ES-I3 (cell line): ENCODE results near the gene TRIM8.

Source experiments
- H3K36me3 ChIP-seq: 2 replicates; pipeline ENCODE4 v1.6.1; 2013; ENCODE audit warnings: mild to moderate bottlenecking, low read length, control low read depth, moderate library complexity; ENCODE audit not compliant: insufficient read depth
- H3K4me1 ChIP-seq: 2 replicates; pipeline ENCODE4 v1.6.1; 2013; ENCODE audit warnings: mild to moderate bottlenecking, control low read depth, low read length; ENCODE audit not compliant: insufficient read depth
- H3K9ac ChIP-seq: 2 replicates; pipeline ENCODE4 v1.6.1; 2013; ENCODE audit warnings: low read depth, mild to moderate bottlenecking, low read length, moderate library complexity
- H3K9me3 ChIP-seq: 2 replicates; pipeline ENCODE4 v1.6.1; 2013; ENCODE audit warnings: mild to moderate bottlenecking, low read length, moderate library complexity; ENCODE audit not compliant: control insufficient read depth, insufficient read depth

The TRIM8 gene

DNA sequence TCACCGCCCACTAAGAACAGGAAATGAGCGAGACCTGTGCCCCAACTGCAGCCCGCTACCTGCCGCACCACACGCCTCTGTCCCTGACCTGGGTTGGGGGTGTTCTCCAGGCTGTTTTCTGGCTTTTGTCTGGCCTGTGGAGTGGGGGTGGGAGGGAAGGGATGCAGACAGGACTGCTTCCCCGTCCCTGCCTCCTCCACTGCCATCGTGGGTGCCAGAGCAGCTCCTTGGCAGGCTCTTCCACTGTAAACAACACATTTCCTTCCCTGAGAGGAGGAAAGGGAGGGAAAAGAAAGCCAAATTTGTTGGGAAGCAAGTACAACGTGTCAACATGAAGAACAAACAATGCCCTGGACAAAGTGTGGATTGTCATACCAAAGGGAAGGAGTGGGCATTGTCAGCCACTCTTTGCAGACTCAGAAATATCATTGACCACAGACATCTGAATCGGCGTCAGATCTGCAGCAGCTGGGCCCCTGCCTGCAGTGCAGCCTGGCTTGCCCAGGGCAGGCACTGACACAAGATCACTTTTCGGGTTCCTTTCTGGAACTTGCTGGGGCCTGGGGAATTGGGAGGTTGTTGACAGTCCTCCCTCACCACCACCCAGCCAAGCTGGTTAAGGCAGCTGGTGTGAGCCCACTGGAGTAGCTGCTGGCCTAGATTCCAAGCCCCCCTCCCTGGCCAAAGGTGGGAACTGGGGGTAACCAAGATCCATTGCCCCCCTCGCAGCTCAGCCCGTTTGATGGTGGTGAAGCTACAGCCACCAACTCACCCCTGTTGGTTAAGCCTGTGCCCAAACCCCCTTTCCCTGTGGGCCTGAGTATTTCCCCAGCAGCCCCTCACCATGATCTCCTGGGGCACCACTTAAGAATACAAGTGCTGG lies 22.6 kb upstream of the TRIM8 start:
- Histone ChIP-seq H3K4me1 (peaks cover 19% of the 10 kb centered on the region), H3K9ac (no peak overlapping the region), H3K9me3 (no peaks in the 10 kb centered on the region), H3K36me3 (no peaks in the 10 kb centered on the region)

DNA sequence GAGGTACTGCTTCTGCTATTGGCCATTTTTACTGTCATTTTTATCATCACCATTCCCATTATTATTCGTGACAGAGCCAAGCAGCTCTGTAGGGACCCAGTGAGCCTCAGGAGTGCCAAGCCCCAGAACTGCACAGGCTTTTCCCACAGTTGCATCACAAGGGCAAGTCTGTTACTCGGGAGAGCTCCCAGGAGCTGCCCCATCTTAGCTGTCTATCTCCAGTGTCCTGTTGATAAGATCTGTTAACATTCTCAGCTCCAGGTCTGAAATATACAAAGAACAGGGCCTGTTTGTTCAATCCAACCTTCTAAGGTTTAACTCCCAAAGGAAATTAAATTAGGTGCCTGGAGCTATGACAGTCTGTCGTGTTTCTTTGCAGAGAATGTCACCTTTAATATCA lies 20.2 kb upstream of the TRIM8 start:
- no peaks in the 10 kb centered on the region for H3K9me3 ChIP-seq
- H3K36me3 ChIP-seq = no peaks in the 10 kb centered on the region
- no peak overlapping the region for H3K9ac ChIP-seq
- peaks cover 34% of the 10 kb centered on the region for H3K4me1 ChIP-seq

- H3K9me3 ChIP-seq = no peaks in the 10 kb centered on the region
- peaks cover 41% of the 10 kb centered on the region for H3K4me1 ChIP-seq
- H3K36me3 ChIP-seq = no peaks in the 10 kb centered on the region
- H3K9ac ChIP-seq = no peak overlapping the region
Measured at GRCh38 chr10:102624751-102625645, 19.3 kb upstream of the TRIM8 start.

GRCh38 chr10:102626026-102626685 lies 18.1 kb upstream of the TRIM8 start:
- Histone ChIP-seq H3K4me1 (peaks cover 52% of the 10 kb centered on the region), H3K9ac (no peak overlapping the region), H3K9me3 (no peaks in the 10 kb centered on the region), H3K36me3 (no peaks in the 10 kb centered on the region)

- Histone ChIP-seq H3K4me1 (peaks cover 54% of the 10 kb centered on the region), H3K9me3 (no peaks in the 10 kb centered on the region), H3K9ac (peak overlapping the region; percentile 32; the same call in 1 of the 2 replicates), H3K36me3 (no peaks in the 10 kb centered on the region)
Measured at GRCh38 chr10:102627291-102627735, 17.0 kb upstream of the TRIM8 start.

- H3K9me3 ChIP-seq = no peaks in the 10 kb centered on the region
- H3K36me3 ChIP-seq = no peaks in the 10 kb centered on the region
- peaks cover 59% of the 10 kb centered on the region for H3K4me1 ChIP-seq
- peak overlapping the region; percentile 32; the same call in 1 of the 2 replicates for H3K9ac ChIP-seq
Measured at GRCh38 chr10:102627736-102628293, 16.5 kb upstream of the TRIM8 start.

- Histone ChIP-seq H3K9me3 (no peaks in the 10 kb centered on the region), H3K4me1 (peaks cover 66% of the 10 kb centered on the region), H3K36me3 (no peaks in the 10 kb centered on the region), H3K9ac (no peak overlapping the region; the same call in 1 of the 2 replicates)
Measured at GRCh38 chr10:102628451-102628911, 15.8 kb upstream of the TRIM8 start.

DNA sequence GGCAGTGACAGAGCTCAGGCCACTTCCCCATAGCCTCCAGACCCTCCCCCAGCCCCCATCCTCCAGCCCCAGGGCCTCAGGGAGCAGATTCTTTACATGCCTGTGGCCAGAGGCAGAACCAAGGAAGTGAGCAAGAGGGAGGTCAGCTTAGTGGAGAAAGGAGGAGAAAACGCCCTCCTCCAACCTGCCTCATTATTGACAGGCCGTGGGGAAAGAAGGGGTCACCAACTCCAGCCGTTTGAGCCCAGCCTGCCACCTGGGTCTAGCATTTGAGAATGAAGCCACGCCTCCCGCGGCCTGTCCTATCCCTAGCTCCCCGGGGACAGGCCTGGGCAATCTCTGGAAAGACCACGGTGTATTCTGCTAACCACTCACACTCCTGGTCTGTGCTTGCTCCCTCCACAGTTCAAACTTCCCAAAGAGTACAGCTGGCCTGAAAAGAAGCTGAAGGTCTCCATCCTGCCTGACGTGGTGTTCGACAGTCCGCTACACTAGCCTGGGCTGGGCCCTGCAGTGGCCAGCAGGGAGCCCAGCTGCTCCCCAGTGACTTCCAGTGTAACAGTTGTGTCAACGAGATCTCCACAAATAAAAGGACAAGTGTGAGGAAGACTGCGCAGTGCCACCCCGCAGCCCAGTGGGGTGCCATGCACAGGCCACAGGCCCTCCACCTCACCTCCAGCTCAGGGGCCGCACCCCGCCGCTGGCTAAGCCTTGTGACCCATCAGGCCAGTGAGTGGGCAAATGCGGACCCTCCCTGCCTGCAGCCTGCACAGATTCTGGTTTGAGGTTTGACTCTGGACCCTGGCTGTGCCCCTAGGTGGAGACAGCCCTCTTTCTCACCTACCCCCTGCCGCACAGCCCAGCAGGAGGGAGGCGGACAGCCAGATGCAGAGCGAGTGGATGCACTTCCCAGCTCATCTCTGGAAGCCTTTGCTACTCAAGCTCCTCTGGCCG lies 14.3 kb upstream of the TRIM8 start:
- H3K9ac ChIP-seq = peak overlapping the region; percentile 18; the same call in 1 of the 2 replicates

GRCh38 chr10:102630663-102631062 lies 13.6 kb upstream of the TRIM8 start:
- Histone ChIP-seq H3K4me1 (peaks cover 73% of the 10 kb centered on the region), H3K36me3 (no peaks in the 10 kb centered on the region), H3K9ac (no peak overlapping the region), H3K9me3 (no peaks in the 10 kb centered on the region)

More for the DNA sequence above, 14.3 kb upstream of the TRIM8 start:
- H3K36me3 ChIP-seq = no peaks in the 10 kb centered on the region
- H3K4me1 ChIP-seq = peaks cover 77% of the 10 kb centered on the region
- no peaks in the 10 kb centered on the region for H3K9me3 ChIP-seq

- Histone ChIP-seq H3K9ac (no peak overlapping the region), H3K9me3 (no peaks in the 10 kb centered on the region), H3K4me1 (peaks cover 65% of the 10 kb centered on the region), H3K36me3 (no peaks in the 10 kb centered on the region)
Measured at GRCh38 chr10:102631525-102632393, 12.5 kb upstream of the TRIM8 start.

- Histone ChIP-seq H3K9ac (no peak overlapping the region), H3K36me3 (no peaks in the 10 kb centered on the region), H3K9me3 (no peaks in the 10 kb centered on the region), H3K4me1 (peaks cover 57% of the 10 kb centered on the region)
Measured at GRCh38 chr10:102632394-102633111, 11.7 kb upstream of the TRIM8 start.

DNA sequence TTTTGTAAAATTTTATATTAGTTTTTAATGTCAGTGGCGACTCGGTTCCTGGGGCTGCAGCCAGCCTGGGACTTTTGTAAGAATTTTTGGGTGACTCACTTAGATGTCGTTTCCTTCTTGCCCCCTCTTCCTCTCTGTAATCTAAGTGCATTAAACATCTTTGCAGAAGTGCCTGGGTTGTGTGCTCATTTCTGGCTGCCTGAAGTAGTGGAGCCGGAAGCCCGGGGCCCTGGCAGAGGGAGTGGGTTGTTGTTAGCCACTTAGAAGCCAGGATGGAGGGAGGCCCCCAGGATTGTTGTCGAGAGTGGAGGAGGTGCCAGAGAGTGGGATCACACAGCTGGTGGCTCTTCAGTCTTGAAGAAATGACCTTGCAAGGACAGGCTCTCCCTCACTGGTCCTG lies 11.0 kb upstream of the TRIM8 start:
- H3K4me1 ChIP-seq = peaks cover 51% of the 10 kb centered on the region
- H3K9ac ChIP-seq = no peak overlapping the region
- no peaks in the 10 kb centered on the region for H3K9me3 ChIP-seq
- no peaks in the 10 kb centered on the region for H3K36me3 ChIP-seq
